Measurements from ENCODE around the gene BMP5.

- TF ChIP-seq CTCF (IDR thresholded peaks at IDR 0.05) (no peak), POLR2A (IDR thresholded peaks at IDR 0.05) (no peak)
Measured at GRCh38 chr6:55898342-55898741, 23.0 kb upstream of the BMP5 start.
